HFFc6 (cell line): Measurements from ENCODE around the gene SLC9A6. TPM values are rescaled to one million over a fixed set of nuclear protein-coding genes. Genes with fewer than 3 reads are reported as not detected.

Source experiments
- DNase-seq: peaks from one replicate; pipeline ENCODE4 v3.0.0-alpha.2; 2018
- H3K27ac Mint-ChIP-seq: 2 replicates; pipeline ENCODE4 v1.8.0; 2020; ENCODE audit warnings: mild to moderate bottlenecking, mixed read lengths
- H3K27me3 Mint-ChIP-seq: 2 replicates; pipeline ENCODE4 v1.8.0; 2021; ENCODE audit warnings: mild to moderate bottlenecking, moderate library complexity, mixed read lengths; ENCODE audit not compliant: insufficient read depth
- H3K36me3 Mint-ChIP-seq: 2 replicates; pipeline ENCODE4 v1.8.0; 2021; ENCODE audit warnings: low read depth, mixed read lengths
- H3K4me1 Mint-ChIP-seq: 2 replicates; pipeline ENCODE4 v1.8.0; 2020; ENCODE audit warnings: low read depth, mixed read lengths
- H3K4me3 Mint-ChIP-seq: 2 replicates; pipeline ENCODE4 v1.8.0; 2020; ENCODE audit warnings: mild to moderate bottlenecking, moderate library complexity, mixed read lengths
- H3K9me3 Mint-ChIP-seq: 2 replicates; pipeline ENCODE4 v1.8.0; 2020; ENCODE audit warnings: mild to moderate bottlenecking, mixed read lengths
- CTCF ChIP-seq: fragments of 200-600 bp; sonication (generic); IDR thresholded peaks from 2 replicates; pipeline ENCODE4 v1.5.0; 2021; ENCODE audit warnings: antibody characterized with exemption, mild to moderate bottlenecking
- total RNA-seq, 6 experiments: library from RNA; stranded (reverse); fragmentation: NEBNext Ultra II Directional; extraction: Animal tissue kit (Norgen Biotek cat#: 25700); gene quantifications; 2 replicates in 1 of 6; 3 replicates in 5 of 6; pipeline ENCODE4 v1.2.3, GENCODE V29; 2021

Gene SLC9A6
- total RNA-seq, 6 experiments from 2014 or later: 16.0 to 22.7 (median 18.6) TPM

- peak overlapping the region; percentile 22; the same call in 1 of the 2 replicates for H3K27ac Mint-ChIP-seq
- H3K27me3 Mint-ChIP-seq: peaks cover 2% of the 10 kb centered on the region; the same call in 1 of the 2 replicates
- peaks cover 47% of the 10 kb centered on the region for H3K4me1 Mint-ChIP-seq
- no peaks in the 10 kb centered on the region for H3K36me3 Mint-ChIP-seq
- DNase-seq: peak; percentile 1
- H3K9me3 Mint-ChIP-seq: no peaks in the 10 kb centered on the region
- no peak for TF ChIP-seq CTCF
- H3K4me3 Mint-ChIP-seq: peak overlapping the region; percentile 86
These were observed 10.9 kb upstream of the SLC9A6 start for GRCh38 chrX:135974279-135974856.

- no peak for TF ChIP-seq CTCF
- no peak for DNase-seq
- H3K36me3 Mint-ChIP-seq: no peaks in the 10 kb centered on the region
- H3K4me1 Mint-ChIP-seq: peaks cover 47% of the 10 kb centered on the region
- H3K4me3 Mint-ChIP-seq: no peak overlapping the region
- H3K9me3 Mint-ChIP-seq: no peaks in the 10 kb centered on the region
- H3K27me3 Mint-ChIP-seq: peaks cover 2% of the 10 kb centered on the region; the same call in 1 of the 2 replicates
- H3K27ac Mint-ChIP-seq: no peak overlapping the region
These were observed 9.8 kb upstream of the SLC9A6 start for GRCh38 chrX:135975421-135975820.

GRCh38 chrX:135977611-135978010 is 7.6 kb upstream of the SLC9A6 start:
- H3K27me3 Mint-ChIP-seq: peaks cover 2% of the 10 kb centered on the region
- H3K9me3 Mint-ChIP-seq: no peaks in the 10 kb centered on the region
- peak overlapping the region; percentile 77 for H3K4me3 Mint-ChIP-seq
- peaks cover 44% of the 10 kb centered on the region for H3K4me1 Mint-ChIP-seq
- H3K27ac Mint-ChIP-seq: peak overlapping the region; percentile 34
- peak; percentile 65 for DNase-seq
- TF ChIP-seq CTCF: no peak
- no peaks in the 10 kb centered on the region for H3K36me3 Mint-ChIP-seq

- Mint-ChIP-seq H3K4me3 (no peak overlapping the region), H3K27ac (no peak overlapping the region; the same call in 1 of the 2 replicates), H3K9me3 (no peaks in the 10 kb centered on the region), H3K4me1 (peaks cover 52% of the 10 kb centered on the region), H3K36me3 (no peaks in the 10 kb centered on the region), H3K27me3 (no peaks in the 10 kb centered on the region; the same call in 1 of the 2 replicates)
- no peak for TF ChIP-seq CTCF
- no peak for DNase-seq
These were observed 4.2 kb upstream of the SLC9A6 start for GRCh38 chrX:135981010-135981409.

GRCh38 chrX:135981668-135982067 is 3.6 kb upstream of the SLC9A6 start:
- peaks cover 54% of the 10 kb centered on the region for H3K4me1 Mint-ChIP-seq
- no peaks in the 10 kb centered on the region for H3K36me3 Mint-ChIP-seq
- no peak overlapping the region for H3K27ac Mint-ChIP-seq
- no peak for DNase-seq
- no peak overlapping the region for H3K4me3 Mint-ChIP-seq
- no peaks in the 10 kb centered on the region for H3K9me3 Mint-ChIP-seq
- no peaks in the 10 kb centered on the region; the same call in 1 of the 2 replicates for H3K27me3 Mint-ChIP-seq
- TF ChIP-seq CTCF: no peak
